PC-9 (cell line): ENCODE measurements around the gene PSMD13. TPM values are rescaled to one million over a fixed set of nuclear protein-coding genes. Genes with fewer than 3 reads are reported as not detected.

Source experiments
- BruUV-seq: library from RNA; stranded (reverse); fragments of 400-500 nt; replicated peaks from 2 replicates; lab custom pipeline; 2021; lab: Mats Ljungman, UMichigan
- CTCF ChIA-PET: fragments of 300-600 bp; sonication (Branson Sonifier 250); formaldehyde crosslinking; loops from one replicate; lab custom pipeline; 2022; ENCODE audit warnings: antibody characterized with exemption; lab: Charles Lee
- POLR2A ChIA-PET: fragments of 300-600 bp; sonication (Branson Sonifier 250); formaldehyde crosslinking; loops from one replicate; lab custom pipeline; 2022; ENCODE audit warnings: antibody characterized with exemption; ENCODE audit not compliant: unreplicated experiment; lab: Charles Lee
- DNase-seq, 2 experiments: peaks; one replicate each; pipeline versions ENCODE4 v3.0.0 to v3.0.0-alpha.2; 2015 to 2022; ENCODE audit warnings: mixed read lengths in 1 of 2
- H2AFZ ChIP-seq: fragments of 200-600 bp; sonication (generic); 2 replicates; pipeline ENCODE4 v1.8.1; 2017; ENCODE audit warnings: antibody characterized with exemption
- H3F3A ChIP-seq: fragments of 200-600 bp; sonication (generic); 2 replicates; pipeline ENCODE4 v1.8.1; 2017; ENCODE audit warnings: antibody characterized with exemption, mild to moderate bottlenecking, low read depth; ENCODE audit not compliant: insufficient read depth
- H3K27ac ChIP-seq: fragments of 200-600 bp; sonication (generic); 2 replicates; pipeline ENCODE4 v1.6.1; 2016; ENCODE audit warnings: mixed run types
- H3K27me3 ChIP-seq: fragments of 200-600 bp; sonication (generic); 2 replicates; pipeline ENCODE4 v1.6.1; 2016; ENCODE audit warnings: low read depth, mixed run types; ENCODE audit not compliant: insufficient read depth
- H3K36me3 ChIP-seq: fragments of 200-600 bp; sonication (generic); 2 replicates; pipeline ENCODE4 v1.6.1; 2016; ENCODE audit warnings: low read depth, mixed run types
- H3K4me1 ChIP-seq: fragments of 200-600 bp; sonication (generic); replicated peaks from 2 replicates; pipeline ENCODE4 v1.6.1; 2016; ENCODE audit warnings: mixed run types; ENCODE audit not compliant: insufficient read depth
- H3K4me2 ChIP-seq: fragments of 200-600 bp; sonication (generic); 2 replicates; pipeline ENCODE4 v1.6.1; 2017; ENCODE audit warnings: mixed run types
- H3K4me3 ChIP-seq: fragments of 200-600 bp; sonication (generic); 2 replicates; pipeline ENCODE4 v1.6.1; 2016; ENCODE audit warnings: mixed run types
- H3K79me2 ChIP-seq: fragments of 200-600 bp; sonication (generic); 2 replicates; pipeline ENCODE4 v1.6.1; 2017; ENCODE audit warnings: low read depth, mixed run types
- H3K9me2 ChIP-seq: fragments of 200-600 bp; sonication (generic); 2 replicates; pipeline ENCODE4 v1.8.1; 2017; ENCODE audit warnings: mild to moderate bottlenecking; ENCODE audit not compliant: insufficient read depth
- H3K9me3 ChIP-seq: fragments of 200-600 bp; sonication (generic); 2 replicates; pipeline ENCODE4 v1.8.1; 2016; ENCODE audit warnings: low read depth; ENCODE audit not compliant: insufficient read depth
- H4K20me1 ChIP-seq: fragments of 200-600 bp; sonication (generic); 2 replicates; pipeline ENCODE4 v1.8.1; 2017; ENCODE audit not compliant: insufficient read depth
- CTCF ChIP-seq: fragments of 200-600 bp; sonication (generic); conservative IDR thresholded peaks from 2 replicates; pipeline ENCODE4 v1.6.1; 2017; ENCODE audit warnings: mixed run types, antibody characterized with exemption, mild to moderate bottlenecking, moderate library complexity
- EZH2 ChIP-seq: fragments of 200-600 bp; sonication (generic); IDR thresholded peaks from 2 replicates; pipeline ENCODE4 v1.8.0; 2017; ENCODE audit warnings: antibody characterized with exemption, low read depth
- intact Hi-C: fragments of 100-400 bp; cut with micrococcal nuclease; formaldehyde crosslinking; loops from one replicate; pipeline ENCODE4 v1.10.0; 2022; ENCODE audit not compliant: unreplicated experiment
- total RNA-seq: library from RNA; stranded (reverse); gene quantifications from 2 replicates; pipeline ENCODE4 v1.2.3, GENCODE V29; 2021

Gene PSMD13
- total RNA-seq, 1 experiment from 2014 or later: 143 TPM

DNA sequence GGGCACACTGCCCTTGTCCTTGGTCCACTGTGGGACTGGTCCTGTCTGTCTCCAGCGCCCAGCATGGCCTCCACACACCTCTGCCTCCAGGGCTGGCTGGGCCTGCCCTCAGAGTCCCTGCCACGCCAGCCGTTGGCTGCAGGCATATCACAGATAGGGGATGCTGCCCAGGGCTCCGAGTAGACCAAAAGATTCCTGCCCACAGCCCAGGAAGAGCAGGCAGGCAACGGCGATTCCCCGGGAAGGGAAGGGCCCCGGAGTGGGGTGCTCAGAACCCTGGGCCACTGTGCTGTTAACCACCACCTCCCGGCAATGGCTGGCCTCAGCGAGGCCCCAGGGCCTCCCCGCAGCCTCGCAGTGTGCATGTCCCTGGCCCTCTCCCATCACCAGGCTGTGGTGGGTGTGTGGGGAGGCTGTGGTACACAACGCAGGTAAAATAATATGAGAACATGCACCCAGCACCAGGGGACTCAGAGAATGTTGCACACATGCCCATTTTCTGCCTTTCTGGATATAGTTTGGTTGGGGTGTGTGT lies 60.3 kb downstream of the PSMD13 start:
- no peaks in the 10 kb centered on the region for H3K36me3 ChIP-seq
- H3K9me3 ChIP-seq: no peaks in the 10 kb centered on the region
- H3K27me3 ChIP-seq: no peaks in the 10 kb centered on the region
- H3K4me1 ChIP-seq: no peaks in the 10 kb centered on the region
- no peaks in the 10 kb centered on the region for H3K9me2 ChIP-seq
- H3K79me2 ChIP-seq: no peaks in the 10 kb centered on the region
- no peak overlapping the region for H2AFZ ChIP-seq
- POLR2A ChIA-PET: interaction anchor here (0.6 kb wide), 1 partner anchor 316 kb away, joined by 3 read pairs; no protein-coding TSS in a partner anchor
- no peaks in the 10 kb centered on the region for H4K20me1 ChIP-seq
- DNase-seq: no peak
- no peak overlapping the region for H3K4me3 ChIP-seq
- TF ChIP-seq CTCF: no peak
- no peak for TF ChIP-seq EZH2
- H3F3A ChIP-seq: no peaks in the 10 kb centered on the region
- no TSS peak for BruUV-seq
- no peak overlapping the region for H3K27ac ChIP-seq
- no peak overlapping the region for H3K4me2 ChIP-seq
- intact Hi-C loops: no loop called here
- CTCF ChIA-PET: no interaction called here

- no peaks in the 10 kb centered on the region for H4K20me1 ChIP-seq
- no peaks in the 10 kb centered on the region for H3K36me3 ChIP-seq
- no peak overlapping the region for H3K27ac ChIP-seq
- ChIA-PET CTCF (no interaction called here), POLR2A (interaction anchor here (0.6 kb wide), 1 partner anchor 315 kb away, joined by 3 read pairs; no protein-coding TSS in a partner anchor)
- no peaks in the 10 kb centered on the region for H3K79me2 ChIP-seq
- intact Hi-C loops: no loop called here
- BruUV-seq: TSS peak; percentile 5
- H3K27me3 ChIP-seq: no peaks in the 10 kb centered on the region
- no peak overlapping the region for H2AFZ ChIP-seq
- H3K4me1 ChIP-seq: no peaks in the 10 kb centered on the region
- TF ChIP-seq CTCF (no peak), EZH2 (no peak)
- H3K9me3 ChIP-seq: no peaks in the 10 kb centered on the region
- no peaks in the 10 kb centered on the region for H3F3A ChIP-seq
- no peak overlapping the region for H3K4me2 ChIP-seq
- H3K4me3 ChIP-seq: no peak overlapping the region
- no peak for DNase-seq
- no peaks in the 10 kb centered on the region for H3K9me2 ChIP-seq
These were observed 61.0 kb downstream of the PSMD13 start for GRCh38 chr11:297586-298405.

- H3K4me3 ChIP-seq: no peak overlapping the region
- H3K79me2 ChIP-seq: no peaks in the 10 kb centered on the region
- TF ChIP-seq CTCF (no peak), EZH2 (no peak)
- no peak for DNase-seq
- BruUV-seq: no TSS peak
- H3K9me3 ChIP-seq: no peaks in the 10 kb centered on the region
- POLR2A ChIA-PET: no interaction called here
- H2AFZ ChIP-seq: no peak overlapping the region
- CTCF ChIA-PET: no interaction called here
- H3K36me3 ChIP-seq: no peaks in the 10 kb centered on the region
- intact Hi-C loops: no loop called here
- no peak overlapping the region for H3K4me2 ChIP-seq
- no peaks in the 10 kb centered on the region for H4K20me1 ChIP-seq
- no peaks in the 10 kb centered on the region for H3K9me2 ChIP-seq
- H3F3A ChIP-seq: no peaks in the 10 kb centered on the region
- H3K27ac ChIP-seq: no peak overlapping the region
- H3K27me3 ChIP-seq: no peaks in the 10 kb centered on the region
- H3K4me1 ChIP-seq: no peaks in the 10 kb centered on the region
These were observed 61.8 kb downstream of the PSMD13 start for GRCh38 chr11:298406-299065.
